ENCODE measurements around the gene PEAK3.
A peak's percentile ranks its signal among the peaks of the same experiment; 100 is the strongest.
"Not testable (repeated sequence)": the region's sequence is repeated elsewhere in the genome, so short reads cannot be mapped to it uniquely, and the experiment has no call there.

PEAK3 gene

DNA sequence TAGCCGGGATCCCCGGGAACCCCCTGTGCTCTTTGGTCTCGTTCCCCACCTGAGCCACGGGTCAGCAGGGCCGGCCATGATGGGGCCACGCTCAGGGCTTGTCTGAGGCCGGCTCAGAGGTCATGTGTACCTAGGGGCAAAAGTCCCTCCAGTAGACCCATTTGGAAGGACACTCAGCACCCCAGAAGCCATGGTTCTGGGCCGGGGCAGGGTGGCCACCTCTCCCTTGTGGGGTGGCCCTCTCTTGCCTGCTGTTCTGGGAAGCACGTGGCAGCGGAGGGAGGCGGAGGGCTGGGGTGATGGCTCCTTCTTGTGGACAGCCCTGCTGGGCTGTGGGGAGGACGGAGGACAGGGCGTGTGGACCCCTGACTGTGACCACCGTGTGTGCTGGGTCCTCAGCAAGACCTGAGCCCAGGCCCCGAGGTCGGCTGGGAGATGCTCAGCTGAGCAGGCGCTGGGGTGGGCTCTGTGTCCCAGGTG, 6.4 kb upstream of the PEAK3 start:
- Mint-ChIP-seq H3K4me1 (ENCODE audit: low read depth) (peaks cover 23% of the 10 kb centered on the region), H3K9me3 (no peaks in the 10 kb centered on the region), H3K4me3 (no peak overlapping the region), H3K27me3 (peaks cover 10% of the 10 kb centered on the region), H3K36me3 (ENCODE audit: low read depth) (no peaks in the 10 kb centered on the region), H3K27ac (no peak overlapping the region)
- DNase-seq, result no peak

GRCh38 chr19:2287585-2288337, 5.8 kb upstream of the PEAK3 start:
- no peak for DNase-seq
- Mint-ChIP-seq H3K27me3 (peaks cover 10% of the 10 kb centered on the region), H3K27ac (no peak overlapping the region), H3K36me3 (ENCODE audit: low read depth) (no peaks in the 10 kb centered on the region), H3K9me3 (no peaks in the 10 kb centered on the region), H3K4me3 (no peak overlapping the region), H3K4me1 (ENCODE audit: low read depth) (peaks cover 23% of the 10 kb centered on the region)

DNA sequence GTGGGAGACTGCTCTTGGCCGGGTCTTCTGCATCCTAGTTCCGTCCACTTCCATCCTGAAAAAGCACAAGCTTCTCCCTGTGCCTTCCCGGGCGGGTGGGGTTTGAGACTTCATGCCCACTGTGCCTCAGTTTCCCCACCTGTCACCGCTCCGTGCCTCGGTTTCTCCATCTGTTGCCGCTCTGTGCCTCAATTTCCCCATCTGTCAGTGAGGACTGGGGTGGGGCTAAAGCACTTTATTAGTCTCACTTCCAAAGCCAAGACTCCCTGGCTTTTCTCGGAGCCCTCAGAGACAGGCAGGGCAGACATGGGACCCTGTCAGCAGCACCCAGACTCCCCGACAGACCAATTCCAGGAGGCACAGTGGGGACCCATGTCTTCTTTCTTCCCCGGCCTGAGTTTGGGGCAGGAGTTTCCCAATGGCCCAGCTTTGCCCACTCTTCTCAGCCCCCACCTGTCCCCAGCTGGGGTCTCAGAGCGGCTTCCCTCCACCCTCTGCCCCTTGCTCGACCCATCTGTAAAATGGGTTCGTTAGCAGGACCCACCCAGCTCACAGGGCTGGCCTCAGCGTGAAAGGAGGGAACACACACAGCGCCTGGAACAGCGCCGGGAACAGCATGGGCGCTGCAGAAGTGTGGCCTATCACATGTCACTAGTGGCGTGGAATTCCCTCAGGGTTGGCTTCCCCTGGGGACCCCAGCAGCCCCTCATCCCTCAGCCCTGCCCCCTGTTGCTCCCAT, 4.6 kb upstream of the PEAK3 start:
- H3K9me3 Mint-ChIP-seq, result no peaks in the 10 kb centered on the region
- no peak for DNase-seq
- H3K27ac Mint-ChIP-seq, result no peak overlapping the region
- peaks cover 10% of the 10 kb centered on the region for H3K27me3 Mint-ChIP-seq
- peaks cover 33% of the 10 kb centered on the region for H3K4me1 Mint-ChIP-seq (ENCODE audit: low read depth)
- H3K36me3 Mint-ChIP-seq (ENCODE audit: low read depth), result no peaks in the 10 kb centered on the region
- no peak overlapping the region for H3K4me3 Mint-ChIP-seq

GRCh38 chr19:2283835-2284507, 2.0 kb upstream of the PEAK3 start:
- no peak overlapping the region for H3K4me3 Mint-ChIP-seq
- DNase-seq, result no peak
- H3K4me1 Mint-ChIP-seq (ENCODE audit: low read depth), result peaks cover 18% of the 10 kb centered on the region
- no peak overlapping the region for H3K27ac Mint-ChIP-seq
- H3K9me3 Mint-ChIP-seq, result no peaks in the 10 kb centered on the region
- H3K36me3 Mint-ChIP-seq (ENCODE audit: low read depth), result no peaks in the 10 kb centered on the region
- peaks cover 4% of the 10 kb centered on the region for H3K27me3 Mint-ChIP-seq

DNA sequence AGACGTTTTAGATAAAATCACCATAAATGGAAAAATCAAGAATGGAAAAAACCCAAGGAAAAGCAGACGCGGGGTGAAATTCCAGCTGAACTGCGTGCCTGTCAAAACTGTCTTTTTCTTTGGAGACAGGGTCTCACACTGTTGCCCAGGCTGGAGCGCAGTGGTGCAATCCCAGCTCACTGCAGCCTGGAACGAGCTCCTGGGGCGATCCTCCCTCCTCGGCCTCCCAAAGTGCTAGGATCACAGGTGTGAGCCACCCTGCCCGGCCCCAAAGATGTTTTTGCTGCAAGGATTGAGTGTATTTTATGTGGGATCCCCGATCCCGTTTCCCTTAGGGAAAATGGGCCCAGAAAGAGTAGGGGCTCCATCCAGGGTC, 875 bp upstream of the PEAK3 start:
- no peaks in the 10 kb centered on the region for H3K27me3 Mint-ChIP-seq
- H3K4me1 Mint-ChIP-seq (ENCODE audit: low read depth), result peaks cover 14% of the 10 kb centered on the region
- H3K4me3 Mint-ChIP-seq, result no peak overlapping the region
- no peaks in the 10 kb centered on the region for H3K36me3 Mint-ChIP-seq (ENCODE audit: low read depth)
- no peaks in the 10 kb centered on the region for H3K9me3 Mint-ChIP-seq
- no peak for DNase-seq
- H3K27ac Mint-ChIP-seq, result no peak overlapping the region

- not testable (repeated sequence) for DNase-seq; H3K9me3 Mint-ChIP-seq; H3K27me3 Mint-ChIP-seq; H3K36me3 Mint-ChIP-seq (ENCODE audit: low read depth)
- H3K27ac Mint-ChIP-seq, result peak overlapping the region; percentile 37
- peaks cover 16% of the 10 kb centered on the region for H3K4me1 Mint-ChIP-seq (ENCODE audit: low read depth)
- peak overlapping the region; percentile 35 for H3K4me3 Mint-ChIP-seq
Observed at GRCh38 chr19:2281265-2282061, 512 bp downstream of the PEAK3 start.

DNA sequence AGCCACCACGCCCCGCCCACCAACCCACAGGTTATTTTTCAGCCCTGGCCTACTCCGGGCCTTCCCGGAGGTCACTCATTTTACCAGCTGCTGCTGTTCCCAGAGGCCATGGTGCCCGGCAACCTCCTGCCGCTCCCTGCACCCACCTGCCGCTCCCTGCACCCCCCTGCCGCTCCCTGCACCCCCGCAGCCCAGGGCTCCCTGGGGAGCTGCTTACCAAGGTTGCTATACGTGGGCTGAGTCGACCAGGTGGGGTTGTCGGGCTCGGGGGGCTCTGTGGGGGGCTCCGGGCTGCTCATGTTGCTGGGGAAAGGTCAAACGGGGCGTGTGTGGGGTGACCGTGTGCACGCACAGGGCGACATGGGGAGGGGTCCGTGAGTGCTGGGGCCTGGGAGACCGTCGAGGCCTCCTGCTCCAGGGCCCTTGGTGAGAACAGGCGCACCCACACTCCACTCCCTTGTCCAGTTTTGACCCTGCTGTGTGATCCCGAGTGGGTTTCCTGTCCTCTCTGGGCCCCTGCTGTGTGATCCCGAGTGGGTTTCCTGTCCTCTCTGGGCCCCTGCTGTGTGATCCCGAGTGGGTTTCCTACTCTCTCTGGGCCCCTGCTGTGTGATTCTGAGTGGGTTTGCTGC, 1.2 kb downstream of the PEAK3 start:
- Mint-ChIP-seq H3K9me3 (no peaks in the 10 kb centered on the region), H3K4me1 (ENCODE audit: low read depth) (peaks cover 16% of the 10 kb centered on the region), H3K4me3 (no peak overlapping the region), H3K36me3 (ENCODE audit: low read depth) (peaks cover 2% of the 10 kb centered on the region), H3K27me3 (no peaks in the 10 kb centered on the region), H3K27ac (no peak overlapping the region)
- DNase-seq, result no peak

- no peaks in the 10 kb centered on the region for H3K27me3 Mint-ChIP-seq
- H3K4me3 Mint-ChIP-seq, result no peak overlapping the region
- H3K4me1 Mint-ChIP-seq (ENCODE audit: low read depth), result peaks cover 28% of the 10 kb centered on the region
Observed at GRCh38 chr19:2278459-2279158, 3.4 kb downstream of the PEAK3 start.

DNA sequence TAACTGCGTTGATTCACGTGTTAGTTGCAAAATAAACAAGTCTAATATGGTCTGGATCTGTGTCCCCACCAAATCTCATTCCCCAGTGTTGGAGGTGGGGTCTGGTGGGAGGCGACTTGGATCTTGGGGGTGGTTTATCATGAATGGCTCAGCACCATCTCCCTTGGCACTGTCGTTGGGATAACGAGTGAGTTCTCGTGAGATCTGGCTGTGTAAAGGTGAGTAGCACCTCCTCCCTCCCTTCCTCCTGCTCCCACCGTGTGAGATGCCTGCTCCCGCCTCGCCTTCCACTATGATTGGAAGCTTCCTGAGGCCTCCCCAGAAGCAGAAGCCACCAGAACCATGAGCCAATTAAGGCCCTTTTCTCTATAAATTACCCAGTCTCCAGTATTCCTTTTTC, 4.8 kb downstream of the PEAK3 start:
- Mint-ChIP-seq H3K36me3 (ENCODE audit: low read depth) (peaks cover 31% of the 10 kb centered on the region), H3K4me3 (no peak overlapping the region), H3K4me1 (ENCODE audit: low read depth) (peaks cover 33% of the 10 kb centered on the region), H3K27ac (peak overlapping the region; percentile 77), H3K9me3 (no peaks in the 10 kb centered on the region), H3K27me3 (no peaks in the 10 kb centered on the region)
- DNase-seq, result no peak

More at GRCh38 chr19:2278459-2279158, 3.4 kb downstream of the PEAK3 start:
- peaks cover 18% of the 10 kb centered on the region for H3K36me3 Mint-ChIP-seq (ENCODE audit: low read depth)
- DNase-seq, result no peak
- H3K9me3 Mint-ChIP-seq, result no peaks in the 10 kb centered on the region
- H3K27ac Mint-ChIP-seq, result peak overlapping the region; percentile 26

- DNase-seq, result no peak
- no peak overlapping the region for H3K4me3 Mint-ChIP-seq
- H3K36me3 Mint-ChIP-seq (ENCODE audit: low read depth), result peaks cover 38% of the 10 kb centered on the region
Observed at GRCh38 chr19:2276429-2276986, 5.5 kb downstream of the PEAK3 start.

DNA sequence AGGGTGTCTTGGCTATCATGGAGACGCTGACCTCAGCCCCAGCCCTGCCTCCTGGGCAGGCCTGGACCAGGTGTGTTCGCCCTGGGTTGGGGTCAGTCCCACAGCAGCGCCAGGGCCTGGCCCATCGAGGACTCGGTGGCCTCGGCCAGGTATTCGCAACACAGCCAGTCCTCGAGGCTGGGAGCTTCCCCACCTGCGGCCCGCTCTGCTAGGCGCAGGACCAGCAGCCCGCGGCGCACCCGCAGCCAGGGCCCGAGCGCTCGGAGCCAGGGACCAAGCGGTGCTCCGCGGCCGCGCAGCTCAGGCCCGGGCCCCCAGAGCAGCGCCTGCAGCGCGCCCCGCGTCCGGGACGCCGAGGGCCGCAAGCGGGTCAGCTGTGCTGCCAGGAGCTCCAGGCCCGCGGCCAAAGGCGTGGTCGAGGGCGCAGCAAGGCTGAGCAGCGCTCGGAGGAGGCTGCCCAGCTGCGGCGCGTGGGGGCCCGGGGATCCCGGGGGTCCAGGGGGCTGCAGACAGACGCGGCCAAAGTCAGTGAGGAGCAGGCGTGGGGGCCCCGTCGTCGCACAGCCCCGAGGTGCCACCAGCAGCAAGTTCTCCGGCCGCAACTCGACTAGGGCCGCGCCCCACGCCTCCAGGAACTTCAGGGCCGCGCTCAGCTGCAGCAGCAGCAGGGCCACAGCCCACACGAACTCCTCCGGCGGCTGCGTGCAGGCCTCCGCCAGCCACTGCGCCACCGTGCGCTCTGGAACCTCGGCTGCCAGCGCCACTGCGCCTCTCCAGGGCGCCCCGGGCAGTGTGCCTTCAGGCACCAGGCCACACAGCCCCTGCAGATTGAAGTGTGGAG, 6.2 kb downstream of the PEAK3 start:
- peaks cover 42% of the 10 kb centered on the region for H3K36me3 Mint-ChIP-seq (ENCODE audit: low read depth)
- H3K4me3 Mint-ChIP-seq, result no peak overlapping the region
- peaks cover 33% of the 10 kb centered on the region for H3K4me1 Mint-ChIP-seq (ENCODE audit: low read depth)
- H3K27me3 Mint-ChIP-seq, result no peaks in the 10 kb centered on the region
- no peaks in the 10 kb centered on the region for H3K9me3 Mint-ChIP-seq
- DNase-seq, result no peak
- no peak overlapping the region for H3K27ac Mint-ChIP-seq

More at GRCh38 chr19:2276429-2276986, 5.5 kb downstream of the PEAK3 start:
- Mint-ChIP-seq H3K27ac (peak overlapping the region; percentile 77), H3K9me3 (no peaks in the 10 kb centered on the region), H3K27me3 (no peaks in the 10 kb centered on the region), H3K4me1 (ENCODE audit: low read depth) (peaks cover 31% of the 10 kb centered on the region)

- Mint-ChIP-seq H3K4me3 (peak overlapping the region; percentile 35), H3K9me3 (no peaks in the 10 kb centered on the region), H3K4me1 (ENCODE audit: low read depth) (peaks cover 33% of the 10 kb centered on the region), H3K27ac (peak overlapping the region; percentile 79), H3K36me3 (ENCODE audit: low read depth) (peaks cover 44% of the 10 kb centered on the region), H3K27me3 (no peaks in the 10 kb centered on the region)
- peak; percentile 56 for DNase-seq
Observed at GRCh38 chr19:2274931-2275535, 6.9 kb downstream of the PEAK3 start.
